GM12878 (cell line): ENCODE data around the gene ARAP1. TPM values are rescaled to one million over a fixed set of nuclear protein-coding genes. Genes with fewer than 3 reads are reported as not detected.

Experiments
- CBFB ChIP-seq: IDR thresholded peaks from 2 replicates; pipeline ENCODE4 v1.6.1; 2016; ENCODE audit warnings: antibody characterized with exemption, low read depth
- CEBPB ChIP-seq, 2 experiments: fragments of 150-350 bp in 1 of 2; IDR thresholded peaks; 2 replicates each; pipeline ENCODE4 v1.6.1; 2012 to 2014; ENCODE audit warnings: low read depth in 2 of 2, low read length in 2 of 2, borderline replicate concordance in 1 of 2, inconsistent platforms in 1 of 2
- CREB1 ChIP-seq: IDR thresholded peaks from 2 replicates; pipeline ENCODE4 v1.6.1; 2012; ENCODE audit warnings: low read depth, mild to moderate bottlenecking, inconsistent platforms
- E4F1 ChIP-seq: fragments of 450-650 bp; IDR thresholded peaks from 2 replicates; pipeline ENCODE4 v1.6.1; 2018; ENCODE audit warnings: borderline replicate concordance, mild to moderate bottlenecking; ENCODE audit not compliant: partially characterized antibody
- EED ChIP-seq: sonication (generic); IDR thresholded peaks from 2 replicates; pipeline ENCODE4 v1.6.1; 2016; ENCODE audit warnings: antibody characterized with exemption, low read depth
- GATAD2B ChIP-seq: fragments of 450-650 bp; conservative IDR thresholded peaks from 2 replicates; pipeline ENCODE4 v1.6.1; 2017; ENCODE audit warnings: low read depth, mild to moderate bottlenecking, moderate library complexity
- HDAC2 ChIP-seq: fragments of 200-600 bp; sonication (generic); IDR thresholded peaks from 2 replicates; pipeline ENCODE4 v1.6.1; 2017
- JUND ChIP-seq: IDR thresholded peaks from 2 replicates; pipeline ENCODE4 v1.6.1; 2012; ENCODE audit warnings: low read depth, mild to moderate bottlenecking, low read length, improper control_type of control experiment, moderate library complexity
- MLLT1 ChIP-seq: fragments of 450-650 bp; IDR thresholded peaks from 2 replicates; pipeline ENCODE4 v1.6.1; 2016; ENCODE audit warnings: mild to moderate bottlenecking
- MYC ChIP-seq: IDR thresholded peaks from 2 replicates; pipeline ENCODE4 v1.6.1; 2011; ENCODE audit warnings: mild to moderate bottlenecking, low read length, moderate library complexity, inconsistent platforms; ENCODE audit not compliant: insufficient read depth, insufficient replicate concordance, insufficient read length, severe bottlenecking
- NBN ChIP-seq: fragments of 450-650 bp; IDR thresholded peaks from 2 replicates; pipeline ENCODE4 v1.6.1; 2016
- NFYB ChIP-seq: IDR thresholded peaks from 2 replicates; pipeline ENCODE4 v1.6.1; 2011; ENCODE audit warnings: low read depth, mild to moderate bottlenecking, low read length, improper control_type of control experiment, moderate library complexity; ENCODE audit not compliant: insufficient read depth
- NRF1 ChIP-seq: conservative IDR thresholded peaks from 2 replicates; pipeline ENCODE4 v1.6.1; 2011; ENCODE audit warnings: mild to moderate bottlenecking, low read depth, low read length, improper control_type of control experiment
- RAD21 ChIP-seq: IDR thresholded peaks from 2 replicates; pipeline ENCODE4 v1.6.1; 2011; ENCODE audit warnings: mild to moderate bottlenecking, low read depth, low read length, moderate library complexity; ENCODE audit not compliant: insufficient read depth
- SP1 ChIP-seq: IDR thresholded peaks from one replicate; pipeline ENCODE4 v1.6.1; 2011; ENCODE audit warnings: low read depth, low read length
- STAT1 ChIP-seq: fragments of 450-650 bp; conservative IDR thresholded peaks from 2 replicates; pipeline ENCODE4 v1.6.1; 2014; ENCODE audit warnings: antibody characterized with exemption, mild to moderate bottlenecking
- polyA plus RNA-seq, 11 experiments: library from polyadenylated mRNA; depleted of rRNA in 4 of 11; unstranded in 6 of 11; stranded (reverse) in 5 of 11; fragments of >200 nt; fragmentation: Nextera tagmentation in 4 of 11; fragmentation: Illumina TruSeq in 1 of 11; extraction: Ambion mirVana in 4 of 11; extraction: Trizol in 1 of 11; gene quantifications; 1 replicate in 1 of 11; 2 replicates in 10 of 11; pipeline versions ENCODE4 v1.2.1 to v1.2.3, GENCODE V29; 2011 to 2016; ENCODE audit warnings: inconsistent platforms in 2 of 11, missing spikeins in 2 of 11, low read depth in 1 of 11
- total RNA-seq, 4 experiments: library from RNA; depleted of rRNA in 3 of 4; stranded (reverse); fragments of >200 nt in 3 of 4; fragmentation: Illumina TruSeq in 1 of 4; extraction: Trizol in 1 of 4; gene quantifications; 2 replicates each; pipeline versions ENCODE4 v1.2.1 to v1.2.3, GENCODE V29; 2013 to 2021
- TF ChIP-seq, protein P1 (sequence below): IDR thresholded peaks from 2 replicates; pipeline ENCODE4 v1.6.1; 2012; ENCODE audit warnings: low read depth, low read length, improper control_type of control experiment
- TF ChIP-seq, protein P2 (sequence below): fragments of 450-650 bp; IDR thresholded peaks from 2 replicates; pipeline ENCODE4 v1.6.1; 2017; ENCODE audit warnings: antibody characterized with exemption, mild to moderate bottlenecking, moderate library complexity
- TF ChIP-seq, protein P3 (sequence below): IDR thresholded peaks from 2 replicates; pipeline ENCODE4 v1.6.1; 2012; ENCODE audit warnings: low read length, inconsistent platforms

The ARAP1 gene
- total and polyA plus RNA-seq, 10 of the 15 experiments (the other 5 are each of a cell fraction or from before 2014, with no cell fraction given), result 0.55 to 102 (median 51.0) TPM

DNA sequence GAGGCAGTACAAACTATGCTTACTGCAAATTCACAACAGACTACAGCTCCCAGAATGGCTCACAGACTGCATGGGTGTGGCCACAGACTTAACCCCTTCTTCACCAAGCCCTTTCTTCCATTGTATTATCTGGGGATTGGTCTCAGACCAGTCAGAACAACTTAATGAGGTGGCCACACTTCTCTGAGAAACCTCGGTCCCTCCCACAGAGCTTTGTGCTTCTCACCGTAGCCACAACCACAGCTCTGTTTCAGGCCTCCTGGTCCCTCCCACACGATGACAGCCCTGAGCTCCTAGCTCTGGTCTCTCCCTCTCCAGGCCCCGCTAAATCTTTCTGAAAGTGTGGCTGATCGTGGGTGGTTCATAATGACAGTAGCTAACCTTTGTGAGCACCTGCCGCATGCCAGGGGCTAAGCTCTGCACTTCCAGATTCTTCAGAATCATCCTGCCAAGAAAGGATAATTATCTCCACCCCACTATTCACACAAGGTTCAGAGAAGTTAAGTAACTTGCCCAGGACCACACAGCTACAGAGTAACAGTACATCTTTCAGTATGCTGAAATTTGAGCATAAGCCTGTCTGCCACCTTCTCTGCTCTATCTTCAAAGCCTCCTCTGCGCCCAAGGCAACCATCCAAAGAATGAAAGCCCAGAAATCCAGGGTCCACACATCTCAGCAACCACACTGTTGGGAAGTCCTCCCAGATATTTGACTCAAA is 83.4 kb downstream of the ARAP1 start (continued):
- no peak for TF ChIP-seq CEBPB (IDR thresholded peaks at IDR 0.05; ENCODE audit: borderline replicate concordance in 1 of 2, low read depth in 2 of 2, low read length in 2 of 2)
- peak; percentile 59 for TF ChIP-seq CREB1
- no peak for TF ChIP-seq NRF1
- TF ChIP-seq STAT1, result no peak
- 0 out of 2 replicates have a peak, but pooled peaks have one; percentile 12 for TF ChIP-seq NFYB
- no peak for TF ChIP-seq MYC
- TF ChIP-seq, protein P1, sequence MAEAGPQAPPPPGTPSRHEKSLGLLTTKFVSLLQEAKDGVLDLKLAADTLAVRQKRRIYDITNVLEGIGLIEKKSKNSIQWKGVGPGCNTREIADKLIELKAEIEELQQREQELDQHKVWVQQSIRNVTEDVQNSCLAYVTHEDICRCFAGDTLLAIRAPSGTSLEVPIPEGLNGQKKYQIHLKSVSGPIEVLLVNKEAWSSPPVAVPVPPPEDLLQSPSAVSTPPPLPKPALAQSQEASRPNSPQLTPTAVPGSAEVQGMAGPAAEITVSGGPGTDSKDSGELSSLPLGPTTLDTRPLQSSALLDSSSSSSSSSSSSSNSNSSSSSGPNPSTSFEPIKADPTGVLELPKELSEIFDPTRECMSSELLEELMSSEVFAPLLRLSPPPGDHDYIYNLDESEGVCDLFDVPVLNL, result no peak
- no peak for TF ChIP-seq RAD21
- TF ChIP-seq CBFB, result peak; percentile 41; the same call in 1 of the 2 replicates
- TF ChIP-seq, protein P2, sequence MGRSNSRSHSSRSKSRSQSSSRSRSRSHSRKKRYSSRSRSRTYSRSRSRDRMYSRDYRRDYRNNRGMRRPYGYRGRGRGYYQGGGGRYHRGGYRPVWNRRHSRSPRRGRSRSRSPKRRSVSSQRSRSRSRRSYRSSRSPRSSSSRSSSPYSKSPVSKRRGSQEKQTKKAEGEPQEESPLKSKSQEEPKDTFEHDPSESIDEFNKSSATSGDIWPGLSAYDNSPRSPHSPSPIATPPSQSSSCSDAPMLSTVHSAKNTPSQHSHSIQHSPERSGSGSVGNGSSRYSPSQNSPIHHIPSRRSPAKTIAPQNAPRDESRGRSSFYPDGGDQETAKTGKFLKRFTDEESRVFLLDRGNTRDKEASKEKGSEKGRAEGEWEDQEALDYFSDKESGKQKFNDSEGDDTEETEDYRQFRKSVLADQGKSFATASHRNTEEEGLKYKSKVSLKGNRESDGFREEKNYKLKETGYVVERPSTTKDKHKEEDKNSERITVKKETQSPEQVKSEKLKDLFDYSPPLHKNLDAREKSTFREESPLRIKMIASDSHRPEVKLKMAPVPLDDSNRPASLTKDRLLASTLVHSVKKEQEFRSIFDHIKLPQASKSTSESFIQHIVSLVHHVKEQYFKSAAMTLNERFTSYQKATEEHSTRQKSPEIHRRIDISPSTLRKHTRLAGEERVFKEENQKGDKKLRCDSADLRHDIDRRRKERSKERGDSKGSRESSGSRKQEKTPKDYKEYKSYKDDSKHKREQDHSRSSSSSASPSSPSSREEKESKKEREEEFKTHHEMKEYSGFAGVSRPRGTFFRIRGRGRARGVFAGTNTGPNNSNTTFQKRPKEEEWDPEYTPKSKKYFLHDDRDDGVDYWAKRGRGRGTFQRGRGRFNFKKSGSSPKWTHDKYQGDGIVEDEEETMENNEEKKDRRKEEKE, result no peak
- TF ChIP-seq EED, result peak; percentile 31; the same call in 1 of the 2 replicates
- TF ChIP-seq SP1, result peak; percentile 83
- TF ChIP-seq NBN, result peak; percentile 80
- TF ChIP-seq E4F1, result no peak
- TF ChIP-seq HDAC2, result no peak
- TF ChIP-seq JUND, result no peak
- TF ChIP-seq GATAD2B, result peak; percentile 22; the same call in 1 of the 2 replicates
- peak; percentile 84 for TF ChIP-seq MLLT1
- TF ChIP-seq, protein P3, sequence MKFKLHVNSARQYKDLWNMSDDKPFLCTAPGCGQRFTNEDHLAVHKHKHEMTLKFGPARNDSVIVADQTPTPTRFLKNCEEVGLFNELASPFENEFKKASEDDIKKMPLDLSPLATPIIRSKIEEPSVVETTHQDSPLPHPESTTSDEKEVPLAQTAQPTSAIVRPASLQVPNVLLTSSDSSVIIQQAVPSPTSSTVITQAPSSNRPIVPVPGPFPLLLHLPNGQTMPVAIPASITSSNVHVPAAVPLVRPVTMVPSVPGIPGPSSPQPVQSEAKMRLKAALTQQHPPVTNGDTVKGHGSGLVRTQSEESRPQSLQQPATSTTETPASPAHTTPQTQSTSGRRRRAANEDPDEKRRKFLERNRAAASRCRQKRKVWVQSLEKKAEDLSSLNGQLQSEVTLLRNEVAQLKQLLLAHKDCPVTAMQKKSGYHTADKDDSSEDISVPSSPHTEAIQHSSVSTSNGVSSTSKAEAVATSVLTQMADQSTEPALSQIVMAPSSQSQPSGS, result peak; percentile 48; the same call in 1 of the 2 replicates
